GM19035 (cell line): ENCODE results near the gene PACSIN1.
"Not testable (repeated sequence)": the region's sequence is repeated elsewhere in the genome, so short reads cannot be mapped to it uniquely, and the experiment has no call there.

Source experiments
- ATAC-seq: cut with Tn5 transposase; IDR thresholded peaks from one replicate; pipeline ENCODE4 v1.9.1; 2021; ENCODE audit not compliant: unreplicated experiment

Gene PACSIN1

GRCh38 chr6:34484899-34485298 lies 19.0 kb downstream of the PACSIN1 start:
- ATAC-seq: no peak

GRCh38 chr6:34485321-34486060 lies 19.6 kb downstream of the PACSIN1 start:
- no peak for ATAC-seq

- ATAC-seq: no peak
Observed at GRCh38 chr6:34486106-34486740, 20.3 kb downstream of the PACSIN1 start.

GRCh38 chr6:34486886-34487285 lies 21.0 kb downstream of the PACSIN1 start:
- ATAC-seq: not testable (repeated sequence)

GRCh38 chr6:34487536-34487935 lies 21.7 kb downstream of the PACSIN1 start:
- ATAC-seq: no peak

GRCh38 chr6:34489207-34489805 lies 23.4 kb downstream of the PACSIN1 start:
- no peak for ATAC-seq

GRCh38 chr6:34490390-34491090 lies 24.7 kb downstream of the PACSIN1 start:
- ATAC-seq: no peak

GRCh38 chr6:34491091-34491430 lies 25.2 kb downstream of the PACSIN1 start:
- no peak for ATAC-seq

- no peak for ATAC-seq
Observed at GRCh38 chr6:34493344-34493743, 27.5 kb downstream of the PACSIN1 start.

GRCh38 chr6:34494973-34495372 lies 29.1 kb downstream of the PACSIN1 start:
- no peak for ATAC-seq

GRCh38 chr6:34496103-34496685 lies 30.3 kb downstream of the PACSIN1 start:
- no peak for ATAC-seq

GRCh38 chr6:34497411-34497810 lies 31.5 kb downstream of the PACSIN1 start:
- ATAC-seq: no peak

- no peak for ATAC-seq
Observed at GRCh38 chr6:34506718-34507117, 40.8 kb downstream of the PACSIN1 start.

GRCh38 chr6:34508425-34508824 lies 42.5 kb downstream of the PACSIN1 start:
- ATAC-seq: no peak

- ATAC-seq: no peak
Observed at GRCh38 chr6:34509782-34510181, 43.9 kb downstream of the PACSIN1 start.

GRCh38 chr6:34510299-34510698 lies 44.4 kb downstream of the PACSIN1 start:
- no peak for ATAC-seq

- no peak for ATAC-seq
Observed at GRCh38 chr6:34511214-34511914, 45.5 kb downstream of the PACSIN1 start.

GRCh38 chr6:34511915-34512737 lies 46.2 kb downstream of the PACSIN1 start:
- ATAC-seq: no peak

GRCh38 chr6:34512738-34513115 lies 46.9 kb downstream of the PACSIN1 start:
- ATAC-seq: no peak

GRCh38 chr6:34513646-34514045 lies 47.8 kb downstream of the PACSIN1 start:
- no peak for ATAC-seq
